Head of caudate nucleus (tissue), 42 donors: Measurements from ENCODE around the gene SLC7A5.

ENCODE experiments used
- DNase-seq, 42 donors: peaks; one replicate each; pipeline versions ENCODE4 v3.0.0 to v3.0.0-alpha.2; 2020 to 2021; ENCODE audit warnings: mixed read lengths in 7 of 42
- intact Hi-C: fragments of 100-400 bp; cut with DNase I; formaldehyde crosslinking; loops from one replicate; pipeline ENCODE4 v1.15.0; 2022

Gene SLC7A5

DNA sequence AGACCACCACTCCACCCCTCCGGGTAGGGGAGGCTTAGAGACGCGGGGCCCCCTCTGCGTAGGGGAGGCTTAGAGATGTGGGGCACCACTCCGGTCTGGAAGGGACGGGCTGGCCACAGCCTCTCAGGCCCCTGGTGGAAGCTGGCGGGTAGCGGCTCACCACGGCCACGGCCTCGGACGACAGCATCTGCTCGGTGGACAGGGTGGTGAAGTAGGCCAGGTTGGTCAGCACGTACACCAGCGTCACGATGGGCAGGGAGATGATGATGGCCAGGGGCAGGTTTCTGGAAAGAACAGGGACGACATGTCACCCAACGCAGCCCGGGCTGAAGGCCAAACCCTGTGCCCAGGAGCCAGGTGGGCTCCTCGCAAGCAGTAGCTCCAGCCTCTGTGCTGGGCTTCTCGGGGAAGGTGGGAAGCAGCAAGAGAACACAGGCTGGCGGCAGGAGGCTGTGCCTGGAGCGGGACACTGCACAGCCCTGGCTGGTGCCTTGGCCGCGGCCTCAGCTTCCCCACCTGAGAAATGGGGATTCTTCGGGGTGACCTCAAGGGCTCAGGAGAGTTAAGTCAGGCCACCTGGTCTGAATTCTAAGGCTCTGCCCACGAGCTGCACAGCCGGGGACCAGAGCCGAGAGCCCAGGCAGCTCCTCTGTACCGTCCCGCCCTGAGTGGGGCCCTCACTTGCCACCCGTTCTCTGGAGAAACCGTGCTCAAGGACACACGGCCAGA is 29.6 kb downstream of the SLC7A5 start:
- DNase-seq = no peak
- intact Hi-C loops = no loop called here

DNA sequence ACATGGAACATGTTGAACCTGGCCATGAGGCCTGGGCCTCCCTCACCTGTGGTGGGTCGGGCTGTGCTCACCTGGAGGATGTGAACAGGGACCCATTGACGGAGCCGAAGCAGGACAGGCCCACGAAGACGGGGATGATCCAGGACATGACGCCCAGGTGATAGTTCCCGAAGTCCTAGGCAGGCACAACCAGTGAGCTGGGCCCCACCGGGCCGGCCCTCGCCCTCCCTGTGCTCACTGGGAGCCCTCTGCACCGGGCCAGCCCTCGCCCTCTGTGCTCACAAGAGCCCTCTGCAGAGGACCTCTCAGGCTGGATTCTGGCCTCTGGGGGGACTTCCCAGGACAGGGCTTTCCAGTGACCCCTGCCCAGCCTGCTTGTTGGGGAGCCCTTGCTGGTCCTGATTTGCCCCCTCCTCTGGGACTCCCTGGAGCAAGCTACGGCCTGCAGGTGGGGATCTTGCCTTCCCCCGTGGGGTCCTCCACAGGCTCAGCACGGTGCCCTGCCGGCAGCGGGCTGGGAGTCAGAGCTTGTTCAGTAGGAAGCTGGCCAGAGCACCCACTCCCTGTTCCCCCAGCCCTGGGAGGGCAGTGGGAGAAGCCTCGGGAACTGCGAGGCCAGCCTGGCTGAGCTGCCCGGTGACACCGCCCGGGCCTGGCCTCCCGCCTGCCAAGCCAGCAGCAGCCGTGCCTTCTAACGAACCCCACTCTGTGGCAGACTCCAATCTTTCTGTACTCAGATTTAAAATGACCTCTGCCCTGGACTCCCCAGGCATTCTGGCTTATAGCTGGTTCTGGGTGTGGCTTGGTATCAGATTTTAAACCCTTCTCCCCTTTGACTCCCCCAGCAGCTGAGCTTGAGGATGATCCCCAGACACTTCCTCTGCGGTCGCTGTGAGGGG is 30.4 kb downstream of the SLC7A5 start:
- intact Hi-C loops = no loop called here
- DNase-seq = no peak

DNA sequence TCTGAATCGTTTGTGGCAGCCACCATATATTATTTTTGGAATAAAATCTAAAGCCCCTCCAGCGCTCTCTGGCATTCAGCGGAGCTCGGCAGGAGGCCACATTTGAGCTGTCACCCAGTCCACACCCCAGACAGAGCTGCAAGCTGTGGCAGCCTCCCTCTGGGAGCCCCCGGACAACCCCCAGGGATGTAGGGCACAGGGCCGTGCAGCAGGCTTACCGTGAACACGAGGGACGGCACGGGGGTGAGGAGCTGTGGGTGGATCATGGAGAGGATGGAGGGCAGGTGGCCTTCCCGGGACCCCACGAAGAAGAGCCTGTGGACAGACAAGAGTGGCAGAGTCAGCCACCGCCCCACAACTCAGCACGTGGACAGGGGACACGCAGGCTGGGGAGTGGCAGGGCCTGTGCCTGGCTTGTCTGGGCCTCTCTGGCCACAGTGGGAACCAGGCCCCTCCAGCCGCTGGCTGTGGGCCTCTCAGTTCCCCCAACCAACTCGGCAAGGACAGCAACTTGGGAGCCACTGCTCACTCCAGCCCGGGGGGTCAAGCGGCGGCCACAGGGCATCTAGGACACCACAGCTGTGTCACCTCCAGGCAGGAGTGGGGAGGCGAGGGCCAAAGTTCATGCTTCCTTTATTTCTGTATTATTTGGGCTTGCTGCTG is 31.5 kb downstream of the SLC7A5 start:
- intact Hi-C loops = no loop called here
- DNase-seq = no peak

DNA sequence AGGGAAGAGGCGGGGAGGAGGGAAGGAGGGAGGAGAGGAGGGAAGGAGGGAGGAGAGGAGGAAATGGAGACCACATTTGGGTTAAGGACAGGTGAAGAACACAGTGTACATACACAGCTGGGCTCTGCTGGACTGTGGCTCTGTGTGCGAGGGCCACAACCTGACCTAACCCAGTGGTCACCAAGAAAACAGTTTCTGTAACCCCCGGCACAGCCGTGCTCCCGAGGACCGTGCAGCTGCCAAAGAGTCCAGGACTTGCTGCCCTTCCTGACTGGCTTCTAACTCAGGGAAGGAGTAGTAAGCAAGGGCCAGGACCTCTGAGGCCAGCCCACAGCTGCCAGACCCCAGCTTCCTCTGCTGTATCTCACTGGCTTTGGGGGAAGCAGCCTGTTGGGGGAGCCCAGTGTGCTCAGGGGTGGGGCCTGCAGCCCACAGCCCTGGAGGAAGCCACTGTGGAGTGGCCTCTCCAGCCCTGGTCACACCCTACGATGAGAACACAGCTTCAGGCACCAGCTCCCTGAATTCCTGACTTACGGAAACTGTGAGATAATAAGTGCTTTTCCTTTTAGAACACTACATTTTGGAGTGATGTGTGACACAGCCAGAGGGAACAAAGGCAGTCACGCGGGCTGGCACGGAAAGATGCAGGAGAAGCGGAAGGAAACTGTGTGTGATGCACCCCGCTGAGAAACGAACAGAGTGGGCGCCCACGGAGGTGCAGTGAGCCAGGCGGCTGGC is 32.3 kb downstream of the SLC7A5 start:
- peak; percentile 35 to 91 (median 78) for DNase-seq
- intact Hi-C loops = no loop called here

DNA sequence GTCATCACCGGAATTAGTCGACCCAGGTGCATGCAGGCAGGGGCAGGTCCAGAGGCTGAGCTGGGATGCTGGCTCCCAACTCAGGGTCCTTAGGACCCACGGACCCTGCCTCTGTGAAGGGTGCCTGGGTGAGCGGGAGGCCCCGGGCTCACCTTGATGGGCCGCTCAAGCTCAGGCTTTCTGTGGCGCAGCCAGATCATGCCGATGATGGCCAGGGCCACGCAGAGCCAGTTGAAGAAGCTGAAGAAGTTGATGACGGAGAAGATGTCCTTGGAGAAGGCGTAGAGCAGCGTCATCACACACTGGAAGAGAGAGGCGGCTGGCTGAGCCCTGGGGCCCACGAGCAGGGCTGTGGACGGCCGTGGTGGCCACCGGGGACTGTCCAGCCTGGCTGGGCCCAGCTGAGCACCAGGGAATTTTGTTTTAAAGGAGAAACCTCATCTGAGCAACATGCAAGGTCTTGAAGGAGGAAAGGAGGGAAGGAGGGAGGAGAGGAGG is 32.9 kb downstream of the SLC7A5 start:
- intact Hi-C loops = no loop called here
- DNase-seq = no peak

DNA sequence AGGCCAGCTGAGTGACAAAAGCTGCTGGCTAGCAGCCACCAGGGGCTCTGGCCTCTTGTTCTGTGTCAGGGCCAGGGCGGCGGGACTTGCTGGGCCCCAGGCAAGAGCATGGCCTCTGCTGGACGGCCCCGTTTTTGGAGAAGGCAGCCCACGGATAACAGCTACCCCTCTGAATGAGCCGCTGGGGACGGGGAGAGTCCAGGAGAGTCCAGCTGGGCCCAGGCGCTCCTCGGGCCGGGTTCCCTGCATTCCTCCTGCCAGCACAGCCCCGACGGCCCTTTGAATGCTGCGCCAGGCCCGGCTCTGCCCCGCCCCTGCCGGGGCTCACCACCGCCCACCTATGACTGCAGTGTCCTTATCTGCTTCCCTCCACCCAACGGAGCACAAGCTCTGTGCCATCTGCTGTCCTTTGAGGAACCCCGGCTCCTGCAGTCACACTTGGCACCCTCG is 33.4 kb downstream of the SLC7A5 start:
- intact Hi-C loops = no loop called here
- DNase-seq = no peak

DNA sequence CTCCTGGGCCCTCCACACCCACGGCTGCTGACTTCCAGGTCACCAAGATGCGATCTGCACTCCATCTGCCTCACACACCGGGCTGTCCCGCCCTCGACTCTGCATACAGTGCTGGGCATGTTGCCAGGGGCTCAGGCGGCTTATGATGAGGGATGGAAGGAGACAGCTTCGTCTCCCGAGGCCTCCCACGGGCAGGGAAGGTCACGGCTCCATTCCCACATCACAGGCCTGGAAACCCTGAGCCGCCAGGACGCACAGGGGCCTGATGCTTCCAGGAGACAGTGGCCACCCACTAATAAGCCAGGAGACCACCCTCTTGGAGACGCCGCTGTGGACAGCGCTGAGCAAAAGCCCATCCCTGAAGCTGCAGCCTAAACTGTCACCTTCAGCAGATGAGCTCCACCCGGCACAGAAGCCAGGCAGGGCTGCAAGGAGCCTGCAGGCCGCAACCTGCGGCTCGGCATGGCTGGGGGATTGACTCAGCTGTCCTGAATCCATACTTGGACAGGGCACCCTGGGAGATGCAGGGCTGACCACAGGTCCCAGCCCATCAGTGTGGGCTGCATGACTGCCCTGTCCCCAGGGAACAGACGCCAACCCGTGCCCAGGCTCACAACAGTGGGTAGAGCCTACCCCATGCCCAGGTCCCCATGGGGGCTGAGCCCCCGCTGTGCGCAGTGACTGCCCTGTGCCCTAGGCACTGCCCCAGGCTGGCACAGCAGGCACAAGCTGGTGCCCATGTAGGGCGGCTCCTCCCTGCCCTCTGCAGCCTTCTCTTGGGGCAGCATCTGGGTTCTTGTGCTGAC is 34.4 kb downstream of the SLC7A5 start:
- no peak for DNase-seq
- intact Hi-C loops = no loop called here

DNA sequence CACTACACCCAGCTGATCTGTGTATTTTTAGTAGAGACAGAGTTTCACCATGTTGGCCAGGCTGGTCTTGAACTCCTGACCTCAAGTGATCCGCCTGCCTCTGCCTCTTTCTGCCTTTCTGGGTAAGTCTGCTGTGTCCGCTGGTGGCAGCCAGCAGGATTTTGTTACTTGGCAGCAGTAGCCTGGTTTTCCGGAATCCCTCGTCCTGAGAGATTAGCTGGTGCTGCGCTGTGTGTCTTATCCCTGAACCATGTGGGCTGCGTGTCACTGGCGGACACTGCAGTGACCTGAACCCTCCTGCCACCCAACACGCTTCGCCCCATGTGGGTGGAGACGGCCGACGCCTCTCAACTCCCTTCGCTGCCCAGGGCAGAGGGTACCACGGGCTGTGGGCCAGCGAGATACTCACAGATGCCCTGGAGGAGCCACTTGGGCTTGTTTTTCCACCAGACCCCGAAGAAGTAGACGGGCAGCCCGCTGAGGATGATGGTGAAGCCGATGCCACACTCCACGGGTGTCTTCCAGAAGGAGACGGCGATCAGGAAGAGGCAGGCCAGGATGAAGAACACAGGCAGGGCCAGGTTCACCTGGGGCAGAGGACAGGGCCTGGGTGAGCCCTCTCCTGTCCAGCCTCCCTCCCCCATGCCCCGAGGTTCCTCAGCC is 35.2 kb downstream of the SLC7A5 start:
- intact Hi-C loops = no loop called here
- DNase-seq = no peak

DNA sequence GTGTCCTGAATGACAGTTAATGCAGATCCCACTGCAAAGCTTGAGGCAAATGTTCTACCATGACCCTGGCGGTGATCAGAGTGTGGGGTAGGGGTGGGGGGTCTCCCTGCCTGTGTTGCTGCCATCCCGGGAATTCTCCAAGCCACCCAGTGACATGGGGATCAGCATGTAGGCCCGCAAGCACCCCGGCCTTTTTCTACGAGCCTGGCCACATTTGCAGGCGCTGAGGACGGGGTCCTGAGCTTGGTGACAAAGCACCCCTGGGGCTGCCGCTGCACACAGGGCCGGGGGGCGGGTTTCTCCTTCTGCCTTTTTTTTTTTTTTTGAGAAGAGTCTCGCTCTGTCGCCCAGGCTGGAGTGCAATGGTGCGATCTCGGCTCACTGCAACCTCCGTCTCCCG is 35.8 kb downstream of the SLC7A5 start:
- intact Hi-C loops = no loop called here
- DNase-seq = no peak

DNA sequence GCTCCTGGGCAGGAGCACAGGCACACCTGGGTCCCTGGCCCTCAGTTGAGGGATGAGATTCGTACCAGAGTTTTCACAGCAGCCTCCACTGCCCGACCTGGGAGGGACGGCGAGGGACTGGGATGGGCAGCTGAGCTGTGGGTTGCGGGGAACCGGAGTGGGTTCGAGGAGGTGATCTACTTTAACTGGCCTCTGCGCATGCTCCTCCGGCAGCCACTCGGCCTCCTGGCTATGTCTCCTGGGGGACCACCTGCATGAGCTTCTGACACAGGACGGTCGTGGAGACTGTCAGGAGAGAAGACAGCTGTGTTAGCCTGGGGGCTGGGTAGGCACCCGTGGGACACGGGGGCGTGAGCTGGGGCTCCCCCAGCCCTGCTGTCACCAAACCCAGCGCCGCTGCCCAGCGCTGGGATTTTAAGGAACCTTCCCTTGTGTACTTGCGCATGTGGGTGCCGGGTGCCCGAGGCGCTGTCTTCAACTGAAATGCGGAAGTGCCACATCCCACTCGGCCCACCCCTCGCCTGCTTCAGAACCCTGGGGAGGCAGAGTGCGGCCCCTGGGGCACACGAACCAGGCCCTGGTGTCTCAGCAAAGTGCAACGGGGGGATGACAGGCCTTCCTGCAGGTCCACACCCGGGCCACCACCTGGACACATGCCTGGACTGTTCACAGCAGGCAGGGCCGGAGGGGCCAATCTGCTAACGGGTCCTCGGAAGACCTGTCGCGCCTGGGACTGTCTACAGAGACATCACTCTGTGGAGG is 36.4 kb downstream of the SLC7A5 start:
- intact Hi-C loops = no loop called here

DNA sequence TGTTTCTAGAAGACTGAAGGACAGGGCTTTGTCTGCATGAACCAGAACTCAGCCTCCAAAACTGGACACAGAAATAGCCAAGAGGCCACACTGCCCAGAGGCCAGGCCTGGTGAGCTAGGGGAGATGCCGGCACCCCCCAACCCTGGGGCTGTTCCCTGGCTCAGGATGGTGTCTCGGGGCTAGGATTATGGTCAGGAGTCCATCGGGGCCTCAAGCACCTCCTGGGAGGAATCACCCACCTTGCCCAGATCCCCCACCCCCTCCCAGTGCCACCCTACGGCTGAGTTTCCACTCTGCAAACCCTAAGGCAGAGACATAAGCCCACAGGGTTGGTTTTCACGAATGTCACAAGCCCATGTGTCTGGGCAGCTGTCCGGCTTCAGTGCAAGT is 37.2 kb downstream of the SLC7A5 start:
- intact Hi-C loops = no loop called here
- DNase-seq = no peak

More for the DNA sequence above, 36.4 kb downstream of the SLC7A5 start:
- DNase-seq = peak in 17 of 42 donors; percentile 16 to 60 (median 38)

DNA sequence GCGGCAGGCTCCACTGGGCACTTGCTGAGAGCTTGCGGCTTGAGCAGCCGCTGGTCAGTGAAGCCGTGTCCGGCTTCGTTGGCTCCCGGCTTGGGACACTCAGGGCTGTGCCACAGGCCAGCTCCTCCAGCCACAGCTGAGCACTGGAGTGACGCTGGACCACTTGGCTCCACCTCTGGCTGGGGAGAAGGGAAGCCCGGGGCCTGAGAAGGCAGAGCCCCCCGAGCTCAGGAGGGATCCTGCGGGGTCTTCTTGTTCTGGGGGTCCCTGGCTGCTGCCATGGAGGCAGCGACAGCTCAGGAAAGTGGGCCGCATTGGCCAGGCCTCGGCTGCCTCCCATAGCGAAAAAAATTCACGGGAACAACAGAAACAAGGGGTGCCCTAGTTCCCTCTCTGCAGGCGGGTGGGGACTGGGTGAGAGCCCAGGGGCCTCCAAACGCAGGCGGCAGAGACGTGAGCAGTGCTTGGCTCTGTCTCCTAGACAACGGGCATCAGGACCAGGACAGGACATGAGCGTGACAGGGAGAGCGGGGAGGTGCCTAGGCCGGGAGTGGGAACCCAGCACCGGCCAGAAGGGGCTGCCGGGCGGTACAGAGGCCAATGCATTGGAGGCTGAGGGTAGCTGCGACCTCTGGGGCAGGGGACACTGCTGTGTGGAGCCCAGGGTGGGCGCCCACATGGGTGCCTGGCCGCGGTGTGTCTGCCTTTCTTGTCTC is 37.7 kb downstream of the SLC7A5 start:
- peak in 3 of 42 donors; percentile 30 to 39 (median 33) for DNase-seq
- intact Hi-C loops = no loop called here

DNA sequence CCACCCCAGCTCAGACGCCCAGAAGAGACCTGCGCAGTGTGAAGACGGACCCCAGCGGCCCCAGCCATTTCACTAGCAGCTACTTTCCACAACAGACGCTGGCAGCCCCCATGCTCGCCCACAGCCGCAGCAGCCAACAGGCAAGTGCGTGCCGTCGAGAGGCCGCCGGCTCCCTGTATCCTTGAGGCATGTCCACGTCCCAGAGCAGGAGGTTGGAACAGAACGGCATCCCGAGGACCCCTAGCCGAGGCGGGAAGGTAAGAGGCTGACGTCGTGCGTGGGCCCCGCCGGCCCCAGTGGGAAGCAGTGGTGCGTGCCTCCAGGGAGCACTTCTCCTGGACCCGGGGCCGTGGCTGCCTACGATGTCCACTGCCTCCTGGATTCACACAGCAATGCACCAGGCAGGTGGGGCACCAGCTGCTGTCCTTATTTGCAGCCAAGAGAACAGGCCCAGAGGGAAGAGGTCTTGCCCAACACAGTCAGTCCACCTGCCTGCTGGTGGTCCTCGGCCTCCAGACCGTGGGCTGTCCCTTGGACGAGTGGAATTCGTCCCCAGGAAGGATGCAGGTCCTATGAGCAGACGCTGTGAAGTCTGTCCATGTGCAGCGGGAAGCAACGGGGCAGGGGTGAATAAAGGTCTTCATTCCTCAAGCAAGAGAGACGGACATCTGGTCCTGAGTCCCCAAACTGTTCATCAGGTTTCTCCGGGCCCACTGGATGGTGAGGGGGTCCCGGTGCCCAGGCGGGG is 38.5 kb downstream of the SLC7A5 start:
- intact Hi-C loops = no loop called here
- no peak for DNase-seq

DNA sequence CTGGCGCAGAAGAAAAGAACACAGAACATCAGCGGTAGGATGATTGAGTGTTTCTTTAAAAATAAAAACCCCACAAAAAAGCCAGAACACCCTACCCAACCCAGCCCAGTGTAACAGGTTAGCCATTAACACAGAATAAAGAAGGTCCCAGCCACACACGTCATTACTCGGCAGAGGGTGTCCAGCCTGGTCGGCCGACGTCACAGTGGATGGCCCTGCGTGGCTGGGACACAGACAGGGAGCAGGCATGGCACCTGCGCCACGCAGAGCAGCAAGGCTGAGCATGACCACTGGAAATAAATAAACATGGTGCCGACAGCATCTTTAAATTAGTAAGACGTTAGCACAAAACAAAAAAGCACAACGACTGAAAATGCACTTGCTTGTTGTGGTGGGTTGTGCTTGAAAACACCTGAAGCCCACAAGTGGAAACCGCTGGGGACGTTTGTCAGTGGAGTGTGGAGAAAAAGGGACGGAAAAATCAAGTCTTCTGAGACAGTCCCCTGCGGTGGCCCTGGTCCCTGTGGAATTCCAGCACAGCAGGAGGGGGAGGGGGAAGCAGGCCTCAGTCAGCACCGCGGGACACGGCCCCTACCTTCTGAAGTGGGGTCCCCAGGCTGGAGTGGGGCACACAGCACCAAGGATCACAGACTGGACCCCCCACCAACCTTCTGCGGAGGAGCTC is 39.2 kb downstream of the SLC7A5 start:
- intact Hi-C loops = no loop called here
- no peak for DNase-seq

DNA sequence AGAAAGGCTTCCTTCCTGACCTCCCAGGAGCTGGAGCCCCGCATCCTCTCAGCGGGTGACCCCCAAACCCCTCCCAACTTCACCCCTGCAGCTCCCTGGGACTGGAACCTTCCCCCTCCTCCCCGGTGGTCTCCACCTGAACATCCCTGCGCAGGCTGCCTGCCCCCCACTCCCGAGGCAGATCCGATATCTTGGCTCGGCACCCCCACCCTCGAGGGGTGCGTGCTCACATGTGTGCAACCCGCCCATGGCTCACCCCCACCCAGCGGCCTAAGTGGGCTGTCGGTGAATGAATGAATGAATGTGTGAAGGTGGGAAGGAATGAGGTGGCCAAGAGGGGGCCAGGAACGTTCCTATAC is 39.7 kb downstream of the SLC7A5 start:
- intact Hi-C loops = no loop called here
- DNase-seq = no peak
